B cell (primary cell): ENCODE measurements around the gene ESD.

ENCODE experiments used
- CTCF ChIP-seq: fragments of 200-600 bp; IDR thresholded peaks from one replicate; pipeline ENCODE4 v1.8.0; 2022; ENCODE audit warnings: antibody characterized with exemption, mild to moderate bottlenecking
- EZH2 ChIP-seq: IDR thresholded peaks from 2 replicates; pipeline ENCODE4 v1.6.1; 2012; ENCODE audit warnings: borderline replicate concordance, low read depth, mild to moderate bottlenecking, moderate library complexity, low read length; ENCODE audit not compliant: insufficient read depth, poor library complexity, severe bottlenecking

- no peak for TF ChIP-seq CTCF
- TF ChIP-seq EZH2 = no peak
Measured at GRCh38 chr13:46736541-46737310, 60.2 kb downstream of the ESD start.
